Mammary epithelial cell (primary cell): ENCODE data around the gene ENTPD6.

Experiments
- CTCF ChIP-seq, 2 donors: IDR thresholded peaks in 1 of 2; conservative IDR thresholded peaks in 1 of 2; 2 replicates each; pipeline ENCODE4 v1.5.1; 2011 to 2012; ENCODE audit warnings: inconsistent platforms in 2 of 2, low read length in 2 of 2, mild to moderate bottlenecking in 2 of 2, control low read depth in 1 of 2, low read depth in 1 of 2; ENCODE audit not compliant: insufficient read depth in 1 of 2; ENCODE audit errors: extremely low read depth in 1 of 2
- EZH2 ChIP-seq: IDR thresholded peaks from 2 replicates; pipeline ENCODE4 v1.6.1; 2012; ENCODE audit warnings: low read length, inconsistent platforms, borderline replicate concordance

- TF ChIP-seq CTCF (conservative IDR thresholded peaks at IDR 0.05 in 1 of 2, IDR thresholded peaks at IDR 0.05 in 1 of 2; ENCODE audit: extremely low read depth in 1 of 2, insufficient read depth in 1 of 2, low read depth in 1 of 2, low read length in 2 of 2) = no peak
- no peak for TF ChIP-seq EZH2
These were observed 37.5 kb upstream of the ENTPD6 start for GRCh38 chr20:25158043-25158442.
